GM12878 (cell line): ENCODE data around the gene FAM13C. TPM values are rescaled to one million over a fixed set of nuclear protein-coding genes. Genes with fewer than 3 reads are reported as not detected.

Experiments used
- ATAC-seq: fragments of 200-7000 bp; cut with Tn5 transposase; 3 replicates; pipeline ENCODE4 v1.9.1; 2020; ENCODE audit warnings: mild to moderate bottlenecking, moderate library complexity
- BruUV-seq: library from RNA; stranded (reverse); fragments of 400-500 nt; replicated peaks from 2 replicates; lab custom pipeline; 2021; lab: Mats Ljungman, UMichigan
- CTCF ChIA-PET: fragments of 300-600 bp; sonication (Branson Sonifier 250); formaldehyde crosslinking; extraction: SDS; loops from one replicate; lab custom pipeline; 2021; ENCODE audit warnings: inconsistent platforms; lab: Yijun Ruan, JAX
- POLR2A ChIA-PET: fragments of 350-600 bp; formaldehyde crosslinking; extraction: SDS; loops from one replicate; lab custom pipeline; 2021; ENCODE audit warnings: inconsistent platforms; lab: Charles Lee
- RAD21 ChIA-PET: fragments of 300-600 bp; sonication (Branson Sonifier 250); formaldehyde crosslinking; loops from one replicate; lab custom pipeline; 2023; ENCODE audit warnings: antibody characterized with exemption; ENCODE audit not compliant: unreplicated experiment; lab: Charles Lee
- SMC1A ChIA-PET: fragments of 300-600 bp; sonication (Branson Sonifier 250); formaldehyde crosslinking; loops from one replicate; lab custom pipeline; 2023; ENCODE audit not compliant: unreplicated experiment, uncharacterized antibody; lab: Charles Lee
- DNase-seq: peaks from one replicate; pipeline ENCODE4 v3.0.0-alpha.2; 2011; ENCODE audit warnings: low read depth, low spot score
- FAIRE-seq: peaks from 3 replicates; lab custom pipeline; 2011; peaks lifted over from hg19 to GRCh38; lab: Jason Lieb, UNC
- H2AFZ ChIP-seq: 2 replicates; pipeline ENCODE4 v1.6.0; 2011; ENCODE audit warnings: low read depth, low read length, control low read depth; ENCODE audit not compliant: control insufficient read depth
- H3K27ac ChIP-seq: 2 replicates; pipeline ENCODE4 v1.5.1; 2011; ENCODE audit warnings: control low read depth; ENCODE audit not compliant: control insufficient read depth, insufficient read depth
- H3K27me3 ChIP-seq, 2 experiments: replicated peaks in 1 of 2; 2 replicates each; pipeline versions ENCODE4 v1.6.0 to v1.6.1; 2011; ENCODE audit warnings: low read length in 1 of 2; ENCODE audit not compliant: control insufficient read depth in 2 of 2, insufficient read depth in 2 of 2
- H3K36me3 ChIP-seq, 2 experiments: 2 replicates each; pipeline ENCODE4 v1.5.1; 2011; ENCODE audit warnings: low read length in 1 of 2; ENCODE audit not compliant: control insufficient read depth in 2 of 2, insufficient read depth in 2 of 2
- H3K4me1 ChIP-seq: 2 replicates; pipeline ENCODE4 v1.6.1; 2011; ENCODE audit warnings: mild to moderate bottlenecking, low read length, moderate library complexity, mixed read lengths; ENCODE audit not compliant: control insufficient read depth, insufficient read depth
- H3K4me2 ChIP-seq: 2 replicates; pipeline ENCODE4 v1.6.0; 2011; ENCODE audit warnings: control low read depth; ENCODE audit not compliant: control insufficient read depth, insufficient read depth
- H3K4me3 ChIP-seq: fragments of 200-600 bp; sonication (generic); 2 replicates; pipeline ENCODE4 v1.5.1; 2016
- H3K79me2 ChIP-seq: 2 replicates; pipeline ENCODE4 v1.6.0; 2011; ENCODE audit warnings: low read length; ENCODE audit not compliant: control insufficient read depth, insufficient read depth
- H3K9ac ChIP-seq: 2 replicates; pipeline ENCODE4 v1.8.0; 2011; ENCODE audit warnings: low read length, control low read depth, mixed read lengths; ENCODE audit not compliant: control insufficient read depth, insufficient read depth
- H3K9me3 ChIP-seq: replicated peaks from 3 replicates; pipeline ENCODE4 v1.5.1; 2011; ENCODE audit warnings: mild to moderate bottlenecking, low read length; ENCODE audit not compliant: control insufficient read depth, insufficient read depth
- H4K20me1 ChIP-seq: 2 replicates; pipeline ENCODE4 v1.6.0; 2011; ENCODE audit not compliant: control insufficient read depth, insufficient read depth
- BHLHE40 ChIP-seq, 2 experiments: fragments of 450-650 bp in 1 of 2; IDR thresholded peaks; 2 replicates each; pipeline ENCODE4 v1.6.1; 2011 to 2017; ENCODE audit warnings: low read depth in 2 of 2, borderline replicate concordance in 1 of 2, improper control_type of control experiment in 1 of 2, low read length in 1 of 2, mild to moderate bottlenecking in 1 of 2
- CBFB ChIP-seq: IDR thresholded peaks from 2 replicates; pipeline ENCODE4 v1.6.1; 2016; ENCODE audit warnings: antibody characterized with exemption, low read depth
- CBX5 ChIP-seq: sonication (generic); IDR thresholded peaks from 2 replicates; pipeline ENCODE4 v1.6.1; 2016; ENCODE audit warnings: low read depth, moderate library complexity, mild to moderate bottlenecking, inconsistent platforms
- FOXM1 ChIP-seq: IDR thresholded peaks from 2 replicates; pipeline ENCODE4 v1.6.1; 2012; ENCODE audit warnings: low read depth, mild to moderate bottlenecking, inconsistent platforms, low read length, moderate library complexity
- HCFC1 ChIP-seq: fragments of 150-350 bp; IDR thresholded peaks from 2 replicates; pipeline ENCODE4 v1.6.1; 2014; ENCODE audit warnings: low read length
- HDGF ChIP-seq: fragments of 450-650 bp; IDR thresholded peaks from 2 replicates; pipeline ENCODE4 v1.6.1; 2016; ENCODE audit warnings: antibody characterized with exemption
- IKZF2 ChIP-seq, 2 experiments: fragments of 450-650 bp; IDR thresholded peaks; 2 replicates each; pipeline ENCODE4 v1.6.1; 2017; ENCODE audit warnings: mild to moderate bottlenecking in 2 of 2, moderate library complexity in 2 of 2
- JUNB ChIP-seq: IDR thresholded peaks from 2 replicates; pipeline ENCODE4 v1.6.1; 2016; ENCODE audit warnings: antibody characterized with exemption, mild to moderate bottlenecking
- MYB ChIP-seq: fragments of 150-350 bp; IDR thresholded peaks from 2 replicates; pipeline ENCODE4 v1.6.1; 2014; ENCODE audit warnings: mild to moderate bottlenecking, low read depth, low read length, borderline replicate concordance
- RBBP5 ChIP-seq: fragments of 200-600 bp; sonication (generic); conservative IDR thresholded peaks from 2 replicates; pipeline ENCODE4 v1.6.1; 2016
- RCOR1 ChIP-seq: conservative IDR thresholded peaks from 2 replicates; pipeline ENCODE4 v1.6.1; 2012; ENCODE audit warnings: low read depth, low read length, improper control_type of control experiment
- RELA ChIP-seq: fragments of 450-650 bp; IDR thresholded peaks from 2 replicates; pipeline ENCODE4 v1.8.0; 2014; ENCODE audit warnings: borderline replicate concordance; ENCODE audit not compliant: partially characterized antibody
- STAT1 ChIP-seq: fragments of 450-650 bp; conservative IDR thresholded peaks from 2 replicates; pipeline ENCODE4 v1.6.1; 2014; ENCODE audit warnings: antibody characterized with exemption, mild to moderate bottlenecking
- WGBS: methylation state at CpG from one replicate; pipeline ENCODE4 v1.1.6; 2016; ENCODE audit warnings: low lambda C conversion rate; ENCODE audit not compliant: insufficient replicate concordance, insufficient coverage; ENCODE audit errors: missing lambda C conversion rate; 5-methylcytosine and 5-hydroxymethylcytosine counted together
- in situ Hi-C: fragments of 300-500 bp; cut with MboI; formaldehyde crosslinking; loops from 9 replicates; pipeline ENCODE4 v1.14.3; 2018; ENCODE audit warnings: mixed read lengths
- intact Hi-C: fragments of 100-400 bp; cut with micrococcal nuclease; formaldehyde crosslinking; loops from one replicate; pipeline ENCODE4 v1.14.2; 2022; ENCODE audit not compliant: unreplicated experiment
- polyA plus RNA-seq, 11 experiments: library from polyadenylated mRNA; depleted of rRNA in 4 of 11; unstranded in 6 of 11; stranded (reverse) in 5 of 11; fragments of >200 nt; fragmentation: Nextera tagmentation in 4 of 11; fragmentation: Illumina TruSeq in 1 of 11; extraction: Ambion mirVana in 4 of 11; extraction: Trizol in 1 of 11; gene quantifications; 1 replicate in 1 of 11; 2 replicates in 10 of 11; pipeline versions ENCODE4 v1.2.1 to v1.2.3, GENCODE V29; 2011 to 2016; ENCODE audit warnings: inconsistent platforms in 2 of 11, missing spikeins in 2 of 11, low read depth in 1 of 11
- total RNA-seq, 4 experiments: library from RNA; depleted of rRNA in 3 of 4; stranded (reverse); fragments of >200 nt in 3 of 4; fragmentation: Illumina TruSeq in 1 of 4; extraction: Trizol in 1 of 4; gene quantifications; 2 replicates each; pipeline versions ENCODE4 v1.2.1 to v1.2.3, GENCODE V29; 2013 to 2021
- TF ChIP-seq, protein P1 (sequence below): fragments of 450-650 bp; IDR thresholded peaks from 2 replicates; pipeline ENCODE4 v1.6.1; 2016; ENCODE audit warnings: mild to moderate bottlenecking
- TF ChIP-seq, protein P2 (sequence below): fragments of 150-350 bp; IDR thresholded peaks from 2 replicates; pipeline ENCODE4 v1.6.1; 2014; ENCODE audit warnings: mild to moderate bottlenecking, low read depth, low read length
- TF ChIP-seq, protein P3 (sequence below): fragments of 450-650 bp; formaldehyde crosslinking; IDR thresholded peaks from 2 replicates; pipeline ENCODE4 v1.4.0; 2022; ENCODE audit warnings: mild to moderate bottlenecking, moderate library complexity
- TF ChIP-seq, protein P4 (sequence below): IDR thresholded peaks from 2 replicates; pipeline ENCODE4 v1.6.1; 2012; ENCODE audit warnings: low read depth, low read length, improper control_type of control experiment

The FAM13C gene
- total and polyA plus RNA-seq, 10 of the 15 experiments (the other 5 are each of a cell fraction or from before 2014, with no cell fraction given) = 0.04 to 0.31 (median 0.13) TPM; not detected in 5

DNA sequence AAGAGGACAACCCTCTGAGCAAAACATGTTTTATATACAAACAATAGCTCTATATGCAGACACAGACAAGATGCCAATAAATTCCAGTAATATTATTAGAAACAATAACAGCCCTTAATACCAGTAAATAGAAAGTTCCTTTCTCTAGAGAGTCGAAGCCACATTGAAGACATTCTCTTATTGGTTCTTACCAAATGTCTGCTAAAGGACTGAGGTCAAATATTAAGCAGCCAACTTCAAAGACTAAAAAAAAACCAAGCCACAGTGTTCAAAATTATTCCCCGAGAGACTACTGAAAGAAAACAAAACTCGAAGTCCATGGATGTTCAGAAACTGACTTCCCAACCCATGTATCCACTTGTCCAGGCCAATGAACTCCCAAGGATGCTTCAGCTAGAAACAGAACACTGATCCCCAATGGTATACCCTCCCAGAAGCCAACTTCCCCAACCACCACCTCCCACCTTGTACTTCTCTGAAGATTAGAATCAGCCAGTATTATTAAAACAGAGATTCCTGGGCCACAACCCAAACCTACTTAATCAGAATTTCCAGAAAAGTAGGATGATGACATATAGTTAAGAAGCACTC lies 51.9 kb downstream of the FAM13C start (continued):
- TF ChIP-seq, protein P1, sequence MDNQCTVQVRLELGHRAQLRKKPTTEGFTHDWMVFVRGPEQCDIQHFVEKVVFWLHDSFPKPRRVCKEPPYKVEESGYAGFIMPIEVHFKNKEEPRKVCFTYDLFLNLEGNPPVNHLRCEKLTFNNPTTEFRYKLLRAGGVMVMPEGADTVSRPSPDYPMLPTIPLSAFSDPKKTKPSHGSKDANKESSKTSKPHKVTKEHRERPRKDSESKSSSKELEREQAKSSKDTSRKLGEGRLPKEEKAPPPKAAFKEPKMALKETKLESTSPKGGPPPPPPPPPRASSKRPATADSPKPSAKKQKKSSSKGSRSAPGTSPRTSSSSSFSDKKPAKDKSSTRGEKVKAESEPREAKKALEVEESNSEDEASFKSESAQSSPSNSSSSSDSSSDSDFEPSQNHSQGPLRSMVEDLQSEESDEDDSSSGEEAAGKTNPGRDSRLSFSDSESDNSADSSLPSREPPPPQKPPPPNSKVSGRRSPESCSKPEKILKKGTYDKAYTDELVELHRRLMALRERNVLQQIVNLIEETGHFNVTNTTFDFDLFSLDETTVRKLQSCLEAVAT = no peak

DNA sequence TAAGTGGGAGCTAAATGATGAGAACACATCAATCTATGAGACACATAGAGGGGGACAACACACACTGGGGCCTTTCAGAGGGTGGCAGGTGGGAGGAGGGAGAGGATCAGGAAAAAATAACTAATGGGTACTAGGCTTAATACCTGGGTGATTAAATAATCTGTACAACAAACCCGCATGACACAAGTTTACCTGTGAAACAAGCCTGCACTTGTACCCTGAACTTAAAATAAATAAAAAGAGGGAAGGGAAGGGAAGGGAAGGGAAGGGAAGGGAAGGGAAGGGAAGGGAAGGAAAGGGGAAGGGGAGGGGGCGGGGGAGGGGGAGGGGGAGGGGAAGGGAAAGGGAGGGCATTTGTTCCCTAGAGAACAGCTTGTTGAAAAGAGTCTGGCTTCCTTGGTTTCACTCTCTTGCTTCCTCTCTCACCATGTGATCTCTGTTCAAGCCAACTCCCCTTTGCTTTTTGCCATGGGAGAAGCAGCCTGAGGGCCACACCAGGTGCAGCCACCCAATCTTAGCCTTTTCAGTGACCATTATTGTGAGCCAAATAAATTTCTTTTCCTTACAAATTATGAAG lies 57.7 kb downstream of the FAM13C start:
- no peak for FAIRE-seq
- Histone ChIP-seq H4K20me1 (no peaks in the 10 kb centered on the region), H3K4me3 (no peak overlapping the region), H3K36me3 (no peaks in the 10 kb centered on the region), H3K27me3 (no peaks in the 10 kb centered on the region), H3K27ac (no peak overlapping the region), H3K79me2 (no peaks in the 10 kb centered on the region), H3K9me3 (no peaks in the 10 kb centered on the region), H3K4me1 (no peaks in the 10 kb centered on the region), H2AFZ (no peak overlapping the region), H3K9ac (no peak overlapping the region), H3K4me2 (no peak overlapping the region)
- 42% methylated on average over 1 of the region's 2 CpGs for WGBS
- intact Hi-C loops = no loop called here
- POLR2A ChIA-PET = no interaction called here
- no peak for DNase-seq
- no peak for ATAC-seq
- no TSS peak for BruUV-seq
- RAD21 ChIA-PET = no interaction called here
- CTCF ChIA-PET = interaction anchor here (1.0 kb wide), 1 partner anchor 75 kb away, joined by 3 read pairs; no protein-coding TSS in a partner anchor
- in situ Hi-C loops = no loop called here
- SMC1A ChIA-PET = interaction anchor here (1.3 kb wide), 1 partner anchor 13 kb away, joined by 3 read pairs; no protein-coding TSS in a partner anchor
- TF ChIP-seq, protein P2, sequence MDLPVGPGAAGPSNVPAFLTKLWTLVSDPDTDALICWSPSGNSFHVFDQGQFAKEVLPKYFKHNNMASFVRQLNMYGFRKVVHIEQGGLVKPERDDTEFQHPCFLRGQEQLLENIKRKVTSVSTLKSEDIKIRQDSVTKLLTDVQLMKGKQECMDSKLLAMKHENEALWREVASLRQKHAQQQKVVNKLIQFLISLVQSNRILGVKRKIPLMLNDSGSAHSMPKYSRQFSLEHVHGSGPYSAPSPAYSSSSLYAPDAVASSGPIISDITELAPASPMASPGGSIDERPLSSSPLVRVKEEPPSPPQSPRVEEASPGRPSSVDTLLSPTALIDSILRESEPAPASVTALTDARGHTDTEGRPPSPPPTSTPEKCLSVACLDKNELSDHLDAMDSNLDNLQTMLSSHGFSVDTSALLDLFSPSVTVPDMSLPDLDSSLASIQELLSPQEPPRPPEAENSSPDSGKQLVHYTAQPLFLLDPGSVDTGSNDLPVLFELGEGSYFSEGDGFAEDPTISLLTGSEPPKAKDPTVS = no peak
- TF ChIP-seq RELA = no peak
- no peak for TF ChIP-seq STAT1
- TF ChIP-seq HCFC1 = no peak
- no peak for TF ChIP-seq IKZF2 (IDR thresholded peaks at IDR 0.05)
- no peak for TF ChIP-seq HDGF
- TF ChIP-seq, protein P3, sequence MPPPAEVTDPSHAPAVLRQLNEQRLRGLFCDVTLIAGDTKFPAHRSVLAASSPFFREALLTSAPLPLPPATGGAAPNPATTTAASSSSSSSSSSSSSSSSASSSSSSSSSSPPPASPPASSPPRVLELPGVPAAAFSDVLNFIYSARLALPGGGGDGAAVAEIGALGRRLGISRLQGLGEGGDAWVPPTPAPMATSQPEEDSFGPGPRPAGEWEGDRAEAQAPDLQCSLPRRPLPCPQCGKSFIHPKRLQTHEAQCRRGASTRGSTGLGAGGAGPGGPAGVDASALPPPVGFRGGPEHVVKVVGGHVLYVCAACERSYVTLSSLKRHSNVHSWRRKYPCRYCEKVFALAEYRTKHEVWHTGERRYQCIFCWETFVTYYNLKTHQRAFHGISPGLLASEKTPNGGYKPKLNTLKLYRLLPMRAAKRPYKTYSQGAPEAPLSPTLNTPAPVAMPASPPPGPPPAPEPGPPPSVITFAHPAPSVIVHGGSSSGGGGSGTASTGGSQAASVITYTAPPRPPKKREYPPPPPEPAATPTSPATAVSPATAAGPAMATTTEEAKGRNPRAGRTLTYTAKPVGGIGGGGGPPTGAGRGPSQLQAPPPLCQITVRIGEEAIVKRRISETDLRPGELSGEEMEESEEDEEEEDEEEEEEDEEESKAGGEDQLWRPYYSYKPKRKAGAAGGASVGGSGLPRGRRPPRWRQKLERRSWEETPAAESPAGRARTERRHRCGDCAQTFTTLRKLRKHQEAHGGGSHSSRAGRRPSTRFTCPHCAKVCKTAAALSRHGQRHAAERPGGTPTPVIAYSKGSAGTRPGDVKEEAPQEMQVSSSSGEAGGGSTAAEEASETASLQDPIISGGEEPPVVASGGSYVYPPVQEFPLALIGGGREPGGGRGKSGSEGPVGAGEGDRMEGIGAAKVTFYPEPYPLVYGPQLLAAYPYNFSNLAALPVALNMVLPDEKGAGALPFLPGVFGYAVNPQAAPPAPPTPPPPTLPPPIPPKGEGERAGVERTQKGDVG (CRISPR knock-in tag) = no peak
- no peak for TF ChIP-seq CBFB
- TF ChIP-seq JUNB = no peak
- no peak for TF ChIP-seq CBX5
- TF ChIP-seq BHLHE40 (IDR thresholded peaks at IDR 0.05; ENCODE audit: borderline replicate concordance in 1 of 2, low read depth in 2 of 2, low read length in 1 of 2) = no peak
- no peak for TF ChIP-seq RBBP5
- TF ChIP-seq MYB = no peak
- TF ChIP-seq RCOR1 = no peak
- TF ChIP-seq, protein P4, sequence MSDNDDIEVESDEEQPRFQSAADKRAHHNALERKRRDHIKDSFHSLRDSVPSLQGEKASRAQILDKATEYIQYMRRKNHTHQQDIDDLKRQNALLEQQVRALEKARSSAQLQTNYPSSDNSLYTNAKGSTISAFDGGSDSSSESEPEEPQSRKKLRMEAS = no peak
- TF ChIP-seq FOXM1 = no peak
